ENCODE results near the gene BYSL. TPM values are rescaled to one million over a fixed set of nuclear protein-coding genes. Genes with fewer than 3 reads are reported as not detected.

BYSL gene
- total and polyA plus RNA-seq, 9 of the 15 experiments (the other 6 are each of a cell fraction or from before 2014, with no cell fraction given): 22.2 to 92.3 (median 53.4) TPM

DNA sequence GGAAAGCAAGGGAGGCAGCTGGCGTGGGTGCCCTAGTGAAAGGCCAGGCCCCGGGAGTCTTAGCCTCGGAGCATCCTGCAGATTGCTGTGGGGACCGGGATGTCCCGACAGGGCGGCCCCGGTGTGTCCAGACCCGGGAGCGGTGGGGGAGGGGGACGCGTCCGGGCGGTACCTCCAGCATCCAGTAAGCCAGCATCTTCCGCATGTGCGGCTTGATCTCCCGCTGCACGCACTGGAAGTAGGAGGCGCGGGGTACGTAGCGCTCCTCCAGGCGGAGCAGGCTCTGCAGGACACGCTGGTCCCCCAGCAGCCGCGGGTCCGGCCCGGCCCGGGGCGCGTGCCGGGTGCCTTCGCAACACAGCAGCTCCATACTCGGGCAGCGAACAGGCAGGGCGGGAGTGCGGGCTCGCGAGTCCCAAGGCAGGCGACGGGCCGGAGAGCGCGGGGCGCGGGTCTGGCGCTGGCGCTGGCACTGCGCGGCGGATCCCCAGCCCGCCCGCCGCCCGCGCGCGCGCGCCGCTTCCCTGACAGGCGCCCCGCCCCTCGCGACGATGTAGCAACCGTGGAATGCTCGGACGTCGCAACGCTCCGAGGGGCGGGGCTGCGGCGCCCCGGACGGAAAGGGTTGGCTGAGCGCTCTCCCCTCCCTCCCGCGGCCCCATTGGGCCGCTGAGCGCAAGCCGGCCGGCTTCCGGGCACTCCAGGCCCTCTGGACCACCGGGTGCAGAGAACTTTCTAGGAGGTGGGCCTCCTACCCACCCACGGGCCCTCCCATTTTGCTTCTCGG lies 20.2 kb downstream of the BYSL start, which contains the start of gene CCND3 (continued):
- TF ChIP-seq PHB (CRISPR knock-in tag; IDR thresholded peaks at IDR 0.05) (peak; percentile 71; the same call in 1 of the 2 replicates), SREBF1 (IDR thresholded peaks at IDR 0.05; ENCODE audit: borderline replicate concordance, low read depth, low read length) (no peak), POLR3A (IDR thresholded peaks at IDR 0.05; ENCODE audit: borderline replicate concordance, extremely low read depth, insufficient read depth, insufficient read length) (no peak), GABPA (tag; conservative IDR thresholded peaks at IDR 0.05; ENCODE audit: low read depth) (peak; percentile 85), ZFP1 (CRISPR knock-in tag; IDR thresholded peaks at IDR 0.05) (no peak), SAP30 (IDR thresholded peaks at IDR 0.05; ENCODE audit: borderline replicate concordance, insufficient read depth, low read depth, low read length, poor library complexity, severe bottlenecking) (peak; percentile 66), KDM4B (IDR thresholded peaks at IDR 0.05; ENCODE audit: borderline replicate concordance in 2 of 2, low read depth in 1 of 2) (peak in 1 of 2 experiments; percentile 73; a peak in 1 of 4 replicates), ZNF584 (CRISPR knock-in tag; IDR thresholded peaks at IDR 0.05; ENCODE audit: low read depth) (no peak)
- TF ChIP-seq, protein P1, sequence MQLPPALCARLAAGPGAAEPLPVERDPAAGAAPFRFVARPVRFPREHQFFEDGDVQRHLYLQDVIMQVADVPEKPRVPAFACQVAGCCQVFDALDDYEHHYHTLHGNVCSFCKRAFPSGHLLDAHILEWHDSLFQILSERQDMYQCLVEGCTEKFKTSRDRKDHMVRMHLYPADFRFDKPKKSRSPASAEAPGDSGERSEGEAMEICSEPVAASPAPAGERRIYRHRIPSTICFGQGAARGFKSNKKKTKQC (CRISPR knock-in tag; IDR thresholded peaks at IDR 0.05): no peak
- TF ChIP-seq, protein P2, sequence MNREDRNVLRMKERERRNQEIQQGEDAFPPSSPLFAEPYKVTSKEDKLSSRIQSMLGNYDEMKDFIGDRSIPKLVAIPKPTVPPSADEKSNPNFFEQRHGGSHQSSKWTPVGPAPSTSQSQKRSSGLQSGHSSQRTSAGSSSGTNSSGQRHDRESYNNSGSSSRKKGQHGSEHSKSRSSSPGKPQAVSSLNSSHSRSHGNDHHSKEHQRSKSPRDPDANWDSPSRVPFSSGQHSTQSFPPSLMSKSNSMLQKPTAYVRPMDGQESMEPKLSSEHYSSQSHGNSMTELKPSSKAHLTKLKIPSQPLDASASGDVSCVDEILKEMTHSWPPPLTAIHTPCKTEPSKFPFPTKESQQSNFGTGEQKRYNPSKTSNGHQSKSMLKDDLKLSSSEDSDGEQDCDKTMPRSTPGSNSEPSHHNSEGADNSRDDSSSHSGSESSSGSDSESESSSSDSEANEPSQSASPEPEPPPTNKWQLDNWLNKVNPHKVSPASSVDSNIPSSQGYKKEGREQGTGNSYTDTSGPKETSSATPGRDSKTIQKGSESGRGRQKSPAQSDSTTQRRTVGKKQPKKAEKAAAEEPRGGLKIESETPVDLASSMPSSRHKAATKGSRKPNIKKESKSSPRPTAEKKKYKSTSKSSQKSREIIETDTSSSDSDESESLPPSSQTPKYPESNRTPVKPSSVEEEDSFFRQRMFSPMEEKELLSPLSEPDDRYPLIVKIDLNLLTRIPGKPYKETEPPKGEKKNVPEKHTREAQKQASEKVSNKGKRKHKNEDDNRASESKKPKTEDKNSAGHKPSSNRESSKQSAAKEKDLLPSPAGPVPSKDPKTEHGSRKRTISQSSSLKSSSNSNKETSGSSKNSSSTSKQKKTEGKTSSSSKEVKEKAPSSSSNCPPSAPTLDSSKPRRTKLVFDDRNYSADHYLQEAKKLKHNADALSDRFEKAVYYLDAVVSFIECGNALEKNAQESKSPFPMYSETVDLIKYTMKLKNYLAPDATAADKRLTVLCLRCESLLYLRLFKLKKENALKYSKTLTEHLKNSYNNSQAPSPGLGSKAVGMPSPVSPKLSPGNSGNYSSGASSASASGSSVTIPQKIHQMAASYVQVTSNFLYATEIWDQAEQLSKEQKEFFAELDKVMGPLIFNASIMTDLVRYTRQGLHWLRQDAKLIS (CRISPR knock-in tag; IDR thresholded peaks at IDR 0.05): peak; percentile 77
- TF ChIP-seq, protein P3, sequence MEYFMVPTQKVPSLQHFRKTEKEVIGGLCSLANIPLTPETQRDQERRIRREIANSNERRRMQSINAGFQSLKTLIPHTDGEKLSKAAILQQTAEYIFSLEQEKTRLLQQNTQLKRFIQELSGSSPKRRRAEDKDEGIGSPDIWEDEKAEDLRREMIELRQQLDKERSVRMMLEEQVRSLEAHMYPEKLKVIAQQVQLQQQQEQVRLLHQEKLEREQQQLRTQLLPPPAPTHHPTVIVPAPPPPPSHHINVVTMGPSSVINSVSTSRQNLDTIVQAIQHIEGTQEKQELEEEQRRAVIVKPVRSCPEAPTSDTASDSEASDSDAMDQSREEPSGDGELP (CRISPR knock-in tag; IDR thresholded peaks at IDR 0.05; ENCODE audit: borderline replicate concordance): peak; percentile 35
- TF ChIP-seq, protein P4, sequence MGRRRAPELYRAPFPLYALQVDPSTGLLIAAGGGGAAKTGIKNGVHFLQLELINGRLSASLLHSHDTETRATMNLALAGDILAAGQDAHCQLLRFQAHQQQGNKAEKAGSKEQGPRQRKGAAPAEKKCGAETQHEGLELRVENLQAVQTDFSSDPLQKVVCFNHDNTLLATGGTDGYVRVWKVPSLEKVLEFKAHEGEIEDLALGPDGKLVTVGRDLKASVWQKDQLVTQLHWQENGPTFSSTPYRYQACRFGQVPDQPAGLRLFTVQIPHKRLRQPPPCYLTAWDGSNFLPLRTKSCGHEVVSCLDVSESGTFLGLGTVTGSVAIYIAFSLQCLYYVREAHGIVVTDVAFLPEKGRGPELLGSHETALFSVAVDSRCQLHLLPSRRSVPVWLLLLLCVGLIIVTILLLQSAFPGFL (CRISPR knock-in tag; IDR thresholded peaks at IDR 0.05): 0 out of 2 replicates have a peak, but pooled peaks have one; percentile 38
- TF ChIP-seq, protein P5, sequence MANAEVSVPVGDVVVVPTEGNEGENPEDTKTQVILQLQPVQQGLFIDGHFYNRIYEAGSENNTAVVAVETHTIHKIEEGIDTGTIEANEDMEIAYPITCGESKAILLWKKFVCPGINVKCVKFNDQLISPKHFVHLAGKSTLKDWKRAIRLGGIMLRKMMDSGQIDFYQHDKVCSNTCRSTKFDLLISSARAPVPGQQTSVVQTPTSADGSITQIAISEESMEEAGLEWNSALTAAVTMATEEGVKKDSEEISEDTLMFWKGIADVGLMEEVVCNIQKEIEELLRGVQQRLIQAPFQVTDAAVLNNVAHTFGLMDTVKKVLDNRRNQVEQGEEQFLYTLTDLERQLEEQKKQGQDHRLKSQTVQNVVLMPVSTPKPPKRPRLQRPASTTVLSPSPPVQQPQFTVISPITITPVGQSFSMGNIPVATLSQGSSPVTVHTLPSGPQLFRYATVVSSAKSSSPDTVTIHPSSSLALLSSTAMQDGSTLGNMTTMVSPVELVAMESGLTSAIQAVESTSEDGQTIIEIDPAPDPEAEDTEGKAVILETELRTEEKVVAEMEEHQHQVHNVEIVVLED (CRISPR knock-in tag; IDR thresholded peaks at IDR 0.05): peak; percentile 88
- TF ChIP-seq, protein P6, sequence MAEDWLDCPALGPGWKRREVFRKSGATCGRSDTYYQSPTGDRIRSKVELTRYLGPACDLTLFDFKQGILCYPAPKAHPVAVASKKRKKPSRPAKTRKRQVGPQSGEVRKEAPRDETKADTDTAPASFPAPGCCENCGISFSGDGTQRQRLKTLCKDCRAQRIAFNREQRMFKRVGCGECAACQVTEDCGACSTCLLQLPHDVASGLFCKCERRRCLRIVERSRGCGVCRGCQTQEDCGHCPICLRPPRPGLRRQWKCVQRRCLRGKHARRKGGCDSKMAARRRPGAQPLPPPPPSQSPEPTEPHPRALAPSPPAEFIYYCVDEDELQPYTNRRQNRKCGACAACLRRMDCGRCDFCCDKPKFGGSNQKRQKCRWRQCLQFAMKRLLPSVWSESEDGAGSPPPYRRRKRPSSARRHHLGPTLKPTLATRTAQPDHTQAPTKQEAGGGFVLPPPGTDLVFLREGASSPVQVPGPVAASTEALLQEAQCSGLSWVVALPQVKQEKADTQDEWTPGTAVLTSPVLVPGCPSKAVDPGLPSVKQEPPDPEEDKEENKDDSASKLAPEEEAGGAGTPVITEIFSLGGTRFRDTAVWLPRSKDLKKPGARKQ (CRISPR knock-in tag; IDR thresholded peaks at IDR 0.05): no peak
